CD14-positive monocyte (primary cell): Measurements from ENCODE around the gene MOAP1. TPM values are rescaled to one million over a fixed set of nuclear protein-coding genes. Genes with fewer than 3 reads are reported as not detected.

Source experiments
- DNase-seq, 3 donors: peaks; one replicate each; pipeline ENCODE4 v3.0.0-alpha.2; 2011 to 2022
- H2AFZ ChIP-seq: 2 replicates; pipeline ENCODE4 v1.6.0; 2012; ENCODE audit warnings: mild to moderate bottlenecking, low read depth, low read length, inconsistent platforms; ENCODE audit not compliant: insufficient read depth, poor library complexity, severe bottlenecking
- H3K27ac ChIP-seq, 2 donors: 1 replicate in 1 of 2; 2 replicates in 1 of 2; pipeline ENCODE4 v1.5.1; 2012 to 2013; ENCODE audit warnings: low read length in 2 of 2, control low read depth in 1 of 2, inconsistent platforms in 1 of 2, low read depth in 1 of 2, mild to moderate bottlenecking in 1 of 2
- H3K27me3 ChIP-seq, 2 donors: one replicate each; pipeline versions ENCODE4 v1.6.0 to v1.6.1; 2011 to 2013; ENCODE audit warnings: low read length in 2 of 2; ENCODE audit not compliant: control insufficient read depth in 2 of 2, insufficient read depth in 2 of 2
- H3K36me3 ChIP-seq, 2 donors: replicated peaks in 1 of 2; 1 replicate in 1 of 2; 2 replicates in 1 of 2; pipeline versions ENCODE4 v1.5.1 to v1.6.1; 2012 to 2013; ENCODE audit warnings: low read length in 2 of 2, control low read depth in 1 of 2, inconsistent platforms in 1 of 2, mild to moderate bottlenecking in 1 of 2; ENCODE audit not compliant: insufficient read depth in 2 of 2, control insufficient read depth in 1 of 2
- H3K4me1 ChIP-seq, 2 donors: 1 replicate in 1 of 2; 2 replicates in 1 of 2; pipeline versions ENCODE4 v1.5.1 to v1.6.1; 2012 to 2013; ENCODE audit warnings: low read length in 2 of 2, control low read depth in 1 of 2, inconsistent platforms in 1 of 2, mild to moderate bottlenecking in 1 of 2, moderate library complexity in 1 of 2; ENCODE audit not compliant: insufficient read depth in 2 of 2, control insufficient read depth in 1 of 2
- H3K4me2 ChIP-seq: replicated peaks from 2 replicates; pipeline ENCODE3; 2012; ENCODE audit warnings: low read length, moderate library complexity, mild to moderate bottlenecking; ENCODE audit not compliant: poor library complexity, severe bottlenecking; ENCODE audit errors: extremely low read depth
- H3K4me3 ChIP-seq, 3 experiments: fragments of 200-600 bp in 1 of 3; sonication (generic) in 1 of 3; replicated peaks in 1 of 3; 1 replicate in 2 of 3; 2 replicates in 1 of 3; pipeline ENCODE4 v1.5.1; 2011 to 2013; ENCODE audit warnings: low read length in 3 of 3, mild to moderate bottlenecking in 3 of 3, control low read depth in 2 of 3, low read depth in 2 of 3, inconsistent platforms in 1 of 3, moderate library complexity in 1 of 3
- H3K79me2 ChIP-seq: 2 replicates; pipeline ENCODE4 v1.6.0; 2012; ENCODE audit warnings: mild to moderate bottlenecking, control low read depth, inconsistent platforms, low read length, moderate library complexity; ENCODE audit not compliant: insufficient read depth
- H3K9ac ChIP-seq: 2 replicates; pipeline ENCODE4 v1.6.0; 2017; ENCODE audit warnings: low read length, mild to moderate bottlenecking; ENCODE audit not compliant: insufficient read depth, poor library complexity, severe bottlenecking
- H3K9me3 ChIP-seq, 2 donors: replicated peaks in 1 of 2; 1 replicate in 1 of 2; 2 replicates in 1 of 2; pipeline versions ENCODE4 v1.5.1 to v1.6.1; 2012 to 2013; ENCODE audit warnings: low read length in 2 of 2, control low read depth in 1 of 2; ENCODE audit not compliant: control insufficient read depth in 1 of 2, insufficient read depth in 1 of 2
- H4K20me1 ChIP-seq: 2 replicates; pipeline ENCODE4 v1.6.0; 2012; ENCODE audit warnings: mild to moderate bottlenecking, low read length, control low read depth, moderate library complexity; ENCODE audit not compliant: insufficient read depth
- H3K27ac Mint-ChIP-seq, 7 donors: one replicate each; pipeline ENCODE4 v1.8.0; 2020; ENCODE audit warnings: mild to moderate bottlenecking in 7 of 7, mixed read lengths in 7 of 7, moderate library complexity in 6 of 7, inconsistent platforms in 2 of 7
- H3K27me3 Mint-ChIP-seq, 3 donors: one replicate each; pipeline ENCODE4 v1.8.0; 2021 to 2022; ENCODE audit warnings: low read depth in 3 of 3, mild to moderate bottlenecking in 3 of 3, mixed read lengths in 3 of 3, moderate library complexity in 3 of 3, inconsistent platforms in 1 of 3
- H3K36me3 Mint-ChIP-seq, 2 donors: one replicate each; pipeline ENCODE4 v1.8.0; 2020; ENCODE audit warnings: mixed read lengths in 2 of 2, inconsistent platforms in 1 of 2, mild to moderate bottlenecking in 1 of 2
- H3K4me1 Mint-ChIP-seq: one replicate; pipeline ENCODE4 v1.8.0; 2020; ENCODE audit warnings: mild to moderate bottlenecking, mixed read lengths
- H3K4me3 Mint-ChIP-seq, 2 donors: one replicate each; pipeline ENCODE4 v1.8.0; 2020; ENCODE audit warnings: mild to moderate bottlenecking in 2 of 2, mixed read lengths in 2 of 2, moderate library complexity in 1 of 2
- H3K9me3 Mint-ChIP-seq, 7 donors: one replicate each; pipeline ENCODE4 v1.8.0; 2020 to 2022; ENCODE audit warnings: mixed read lengths in 7 of 7, mild to moderate bottlenecking in 6 of 7, moderate library complexity in 6 of 7, inconsistent platforms in 2 of 7
- WGBS: methylation state at CpG from one replicate; pipeline ENCODE4 v1.1.5; 2013; ENCODE audit warnings: missing lambda C conversion rate; ENCODE audit not compliant: insufficient coverage; 5-methylcytosine and 5-hydroxymethylcytosine counted together
- intact Hi-C, 2 donors: fragments of 100-400 bp; cut with micrococcal nuclease; formaldehyde crosslinking; loops; one replicate each; pipeline versions ENCODE4 v1.15.0 to v1.15.1; 2023
- polyA plus RNA-seq, 3 donors: library from polyadenylated mRNA; depleted of rRNA in 1 of 3; unstranded in 2 of 3; stranded (reverse) in 1 of 3; fragments of 300-500 nt in 2 of 3; fragments of >200 nt in 1 of 3; fragmentation: Illumina TruSeq in 2 of 3; gene quantifications; 1 replicate in 2 of 3; 2 replicates in 1 of 3; pipeline ENCODE4 v1.2.3, GENCODE V29; 2012 to 2021
- TF ChIP-seq, protein P1 (sequence below): fragments of 200-600 bp; IDR thresholded peaks from one replicate; pipeline ENCODE4 v1.8.0; 2022; ENCODE audit warnings: antibody characterized with exemption, mild to moderate bottlenecking

Gene MOAP1
- polyA plus RNA-seq, 3 donors = 22.5 to 53.9 (median 22.6) TPM

- TF ChIP-seq, protein P1, sequence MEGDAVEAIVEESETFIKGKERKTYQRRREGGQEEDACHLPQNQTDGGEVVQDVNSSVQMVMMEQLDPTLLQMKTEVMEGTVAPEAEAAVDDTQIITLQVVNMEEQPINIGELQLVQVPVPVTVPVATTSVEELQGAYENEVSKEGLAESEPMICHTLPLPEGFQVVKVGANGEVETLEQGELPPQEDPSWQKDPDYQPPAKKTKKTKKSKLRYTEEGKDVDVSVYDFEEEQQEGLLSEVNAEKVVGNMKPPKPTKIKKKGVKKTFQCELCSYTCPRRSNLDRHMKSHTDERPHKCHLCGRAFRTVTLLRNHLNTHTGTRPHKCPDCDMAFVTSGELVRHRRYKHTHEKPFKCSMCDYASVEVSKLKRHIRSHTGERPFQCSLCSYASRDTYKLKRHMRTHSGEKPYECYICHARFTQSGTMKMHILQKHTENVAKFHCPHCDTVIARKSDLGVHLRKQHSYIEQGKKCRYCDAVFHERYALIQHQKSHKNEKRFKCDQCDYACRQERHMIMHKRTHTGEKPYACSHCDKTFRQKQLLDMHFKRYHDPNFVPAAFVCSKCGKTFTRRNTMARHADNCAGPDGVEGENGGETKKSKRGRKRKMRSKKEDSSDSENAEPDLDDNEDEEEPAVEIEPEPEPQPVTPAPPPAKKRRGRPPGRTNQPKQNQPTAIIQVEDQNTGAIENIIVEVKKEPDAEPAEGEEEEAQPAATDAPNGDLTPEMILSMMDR = no peak
- WGBS = 94% methylated on average over 7 of the region's 9 CpGs
- intact Hi-C loops = no loop called here
- Histone ChIP-seq H3K4me2 (no peak overlapping the region), H3K79me2 (no peaks in the 10 kb centered on the region), H3K4me3 (no peak overlapping the region), H3K9me3 (no peaks in the 10 kb centered on the region), H3K36me3 (no peaks in the 10 kb centered on the region), H2AFZ (no peak overlapping the region), H3K9ac (no peak overlapping the region), H3K4me1 (peaks cover 16 to 18% of the 10 kb centered on the region in 2 donors), H3K27me3 (no peaks in the 10 kb centered on the region), H4K20me1 (no peaks in the 10 kb centered on the region), H3K27ac (no peak overlapping the region)
- Mint-ChIP-seq H3K4me3 (no peak overlapping the region), H3K9me3 (peaks cover 0 to 5% (median 0%) of the 10 kb centered on the region in 7 donors), H3K36me3 (no peaks in the 10 kb centered on the region), H3K27ac (no peak overlapping the region), H3K27me3 (peaks cover 0 to 2% (median 2%) of the 10 kb centered on the region in 3 donors), H3K4me1 (peaks cover 13% of the 10 kb centered on the region)
- DNase-seq = no peak
These were observed 38.6 kb downstream of the MOAP1 start for GRCh38 chr14:93146119-93146518.

GRCh38 chr14:93142854-93143652 lies 41.6 kb downstream of the MOAP1 start:
- no peak overlapping the region for H3K4me3 Mint-ChIP-seq
- H3K79me2 ChIP-seq = no peaks in the 10 kb centered on the region
- peaks cover 0 to 5% (median 0%) of the 10 kb centered on the region in 7 donors for H3K9me3 Mint-ChIP-seq
- H3K9me3 ChIP-seq = no peaks in the 10 kb centered on the region
- no peaks in the 10 kb centered on the region for H3K27me3 ChIP-seq
- H3K36me3 Mint-ChIP-seq = no peaks in the 10 kb centered on the region
- H4K20me1 ChIP-seq = no peaks in the 10 kb centered on the region
- H3K27me3 Mint-ChIP-seq = peaks cover 0 to 2% (median 2%) of the 10 kb centered on the region in 3 donors
- H3K27ac Mint-ChIP-seq = no peak overlapping the region
- WGBS = 73% methylated on average over 5 of the region's 13 CpGs
- no peak overlapping the region for H3K4me2 ChIP-seq
- no peak overlapping the region for H2AFZ ChIP-seq
- H3K36me3 ChIP-seq = no peaks in the 10 kb centered on the region
- no peak for DNase-seq
- no peak overlapping the region for H3K4me3 ChIP-seq
- peaks cover 2% of the 10 kb centered on the region for H3K4me1 Mint-ChIP-seq
- TF ChIP-seq, protein P1 = no peak
- no peaks in the 10 kb centered on the region for H3K4me1 ChIP-seq
- H3K27ac ChIP-seq = no peak overlapping the region
- intact Hi-C loops = no loop called here
- no peak overlapping the region for H3K9ac ChIP-seq
